Renal pelvis (tissue), 4 donors: ENCODE measurements around the gene ASPHD2. TPM values are rescaled to one million over a fixed set of nuclear protein-coding genes. Genes with fewer than 3 reads are reported as not detected.

Experiments
- DNase-seq: peaks from one replicate; pipeline ENCODE4 v3.0.0-alpha.2; 2013
- polyA plus RNA-seq, 3 donors: library from polyadenylated mRNA; unstranded; fragments of 120-200 nt; gene quantifications; one replicate each; pipeline ENCODE4 v1.2.1, GENCODE V29; 2013; ENCODE audit not compliant: insufficient read length in 3 of 3

Gene ASPHD2
- polyA plus RNA-seq, 3 donors, result 3.7 to 3.9 (median 3.9) TPM

- DNase-seq, result no peak
Measured at GRCh38 chr22:26471522-26471921, 42.5 kb downstream of the ASPHD2 start.

DNA sequence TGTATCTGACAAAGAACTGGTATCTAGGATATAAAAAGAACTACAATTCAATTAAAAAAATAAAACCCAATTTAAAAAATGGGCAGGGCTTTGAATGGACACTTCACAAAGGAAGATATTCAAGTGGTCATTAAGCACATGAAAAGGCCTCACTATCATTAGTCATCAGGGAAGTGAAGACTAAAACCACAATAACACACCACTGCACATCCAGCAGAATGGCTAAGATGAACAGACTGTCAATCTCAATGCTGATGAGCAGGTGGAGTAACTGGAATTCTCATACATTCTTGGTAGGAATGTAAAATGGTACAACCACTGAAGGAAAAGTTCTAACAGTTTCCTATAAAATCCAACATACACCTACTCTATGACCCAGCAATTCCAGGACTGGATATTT lies 45.6 kb downstream of the ASPHD2 start:
- no peak for DNase-seq

- DNase-seq, result no peak
Measured at GRCh38 chr22:26476705-26477340, 47.8 kb downstream of the ASPHD2 start.

- DNase-seq, result no peak
Measured at GRCh38 chr22:26477341-26477731, 48.3 kb downstream of the ASPHD2 start.

- DNase-seq, result no peak
Measured at GRCh38 chr22:26479043-26479791, 50.2 kb downstream of the ASPHD2 start.

GRCh38 chr22:26479792-26480610 lies 50.9 kb downstream of the ASPHD2 start:
- DNase-seq, result no peak

GRCh38 chr22:26480611-26480932 lies 51.5 kb downstream of the ASPHD2 start:
- no peak for DNase-seq

GRCh38 chr22:26481112-26481693 lies 52.1 kb downstream of the ASPHD2 start:
- no peak for DNase-seq

DNA sequence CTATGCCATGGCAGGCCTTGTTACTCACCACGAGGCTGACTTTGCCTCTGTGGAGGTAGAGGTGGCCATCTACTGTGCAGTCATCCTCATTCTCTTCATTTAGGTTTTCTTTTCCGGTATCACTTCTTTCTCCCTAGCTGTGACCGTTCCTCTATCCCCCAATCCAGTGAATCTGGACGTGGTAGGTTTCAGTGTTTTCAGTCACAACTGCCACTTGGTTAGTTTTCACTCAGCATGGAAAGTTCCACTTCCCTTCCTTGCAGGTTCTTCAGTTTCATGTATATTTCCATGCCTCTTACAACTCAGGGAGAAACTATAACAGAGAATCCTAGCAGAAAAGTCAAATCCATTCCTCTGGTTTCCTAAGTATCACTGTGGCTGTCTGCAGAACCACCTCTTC lies 52.6 kb downstream of the ASPHD2 start:
- no peak for DNase-seq

DNA sequence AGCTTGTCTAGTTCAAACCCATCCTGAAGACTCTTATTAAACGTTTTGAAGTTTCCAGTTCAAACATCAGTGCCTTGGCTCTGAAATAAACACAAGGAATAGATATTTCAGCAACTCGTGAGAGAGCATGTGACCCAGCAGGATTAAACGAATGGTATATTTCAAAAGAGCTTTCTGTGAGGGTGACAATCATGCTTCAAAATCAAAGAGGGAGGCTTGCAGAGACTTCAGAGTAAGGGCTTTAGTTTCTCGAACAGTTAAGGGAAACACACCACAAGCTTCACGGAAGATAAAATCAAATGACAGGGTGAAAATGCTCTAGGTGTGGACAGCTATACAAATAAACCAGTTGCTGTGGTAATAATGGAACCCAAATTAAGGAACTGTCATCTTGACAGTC lies 53.1 kb downstream of the ASPHD2 start:
- DNase-seq, result no peak

DNA sequence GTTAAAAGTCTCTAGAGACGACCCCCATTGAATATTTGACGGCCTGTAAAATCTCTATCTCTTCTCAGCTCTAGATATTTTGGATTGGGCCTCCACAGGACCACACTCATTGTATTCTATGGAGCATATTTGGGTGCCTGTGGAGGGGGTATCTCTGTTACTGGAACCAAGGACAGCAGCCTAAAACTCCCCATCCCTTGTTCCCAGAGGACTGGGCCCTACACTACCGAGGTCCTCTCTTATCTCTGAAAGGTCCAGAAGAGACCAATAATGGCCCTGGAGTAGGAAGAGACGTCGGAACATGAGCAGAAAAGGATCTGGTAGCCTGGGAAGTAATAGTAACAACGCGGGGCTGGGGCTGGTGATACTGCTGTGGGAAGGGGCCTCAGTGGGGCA lies 54.0 kb downstream of the ASPHD2 start:
- no peak for DNase-seq

GRCh38 chr22:26483439-26484359 lies 54.6 kb downstream of the ASPHD2 start, which contains the start of the genes HPS4 and SRRD:
Gene HPS4, minus strand, starts transcription at chr22:26483783. Its CDS starts 2,021 bp downstream, at chr22:26481762.
Gene SRRD, plus strand, starts transcription at chr22:26483877. Its CDS starts 14 bp downstream, at chr22:26483891.
- peak; percentile 90 for DNase-seq

- DNase-seq, result no peak
Measured at GRCh38 chr22:26484360-26484706, 55.3 kb downstream of the ASPHD2 start.

- no peak for DNase-seq
Measured at GRCh38 chr22:26485013-26485412, 56.0 kb downstream of the ASPHD2 start.

GRCh38 chr22:26485806-26486390 lies 56.8 kb downstream of the ASPHD2 start:
- no peak for DNase-seq

GRCh38 chr22:26486394-26486793 lies 57.3 kb downstream of the ASPHD2 start:
- DNase-seq, result no peak

DNA sequence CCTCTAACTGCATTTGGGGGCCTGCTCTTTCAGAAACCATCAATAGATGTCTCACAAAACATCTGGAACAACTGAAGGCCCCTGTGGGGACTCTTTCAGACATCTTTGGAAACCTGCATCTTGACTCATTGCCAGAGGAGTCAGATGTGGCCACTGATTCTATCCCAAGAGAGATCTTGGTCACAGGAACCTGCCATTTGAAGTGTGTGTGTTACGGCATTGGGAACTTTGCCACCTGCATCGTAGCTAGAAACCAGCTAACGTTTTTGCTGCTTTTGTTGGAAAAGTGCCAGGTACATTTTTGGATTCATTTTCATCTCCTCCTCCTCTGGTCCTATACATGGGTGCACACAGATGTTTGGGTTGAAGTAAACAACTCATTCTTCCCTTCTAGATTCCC lies 58.9 kb downstream of the ASPHD2 start:
- DNase-seq, result no peak

GRCh38 chr22:26489447-26490036 lies 60.5 kb downstream of the ASPHD2 start:
- no peak for DNase-seq

- no peak for DNase-seq
Measured at GRCh38 chr22:26492220-26492619, 63.2 kb downstream of the ASPHD2 start.

DNA sequence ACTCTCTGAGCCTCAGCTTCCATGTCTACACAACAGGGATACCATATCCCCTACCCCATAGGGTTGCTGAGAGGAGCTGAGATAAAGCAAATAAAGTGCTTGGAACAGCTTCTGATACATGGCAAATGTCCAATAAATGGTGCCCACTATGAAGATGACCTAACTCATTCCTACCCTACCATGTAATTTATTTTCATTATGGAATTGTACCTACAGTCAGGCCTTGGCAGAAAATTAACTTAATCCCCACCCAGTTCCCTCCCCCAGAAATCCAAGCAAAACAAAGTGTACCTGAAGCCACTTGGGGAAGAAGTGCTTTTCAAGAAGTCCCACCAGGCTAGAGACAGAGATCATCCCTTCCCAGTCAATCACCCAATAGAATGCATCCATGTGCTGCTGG lies 65.4 kb downstream of the ASPHD2 start:
- DNase-seq, result no peak
